HepG2 (cell line): Measurements from ENCODE around the gene ENHO.
A peak's percentile ranks its signal among the peaks of the same experiment; 100 is the strongest.

Experiments
- CTCF ChIP-seq: sonication (generic); formaldehyde crosslinking; IDR thresholded peaks from 2 replicates; pipeline ENCODE4 v1.5.0; 2020; ENCODE audit warnings: mild to moderate bottlenecking, missing genetic modification reagents, moderate library complexity
- FOXA3 ChIP-seq: IDR thresholded peaks from 2 replicates; pipeline ENCODE4 v1.6.1; 2016; ENCODE audit warnings: missing genetic modification reagents, missing compliant biosample characterization
- NPAS2 ChIP-seq: sonication (generic); formaldehyde crosslinking; IDR thresholded peaks from 2 replicates; pipeline ENCODE4 v1.8.0; 2022; ENCODE audit warnings: mild to moderate bottlenecking, missing genetic modification reagents, borderline replicate concordance
- POLR2A ChIP-seq, 2 experiments: IDR thresholded peaks; 2 replicates each; pipeline ENCODE4 v1.6.1; 2011; ENCODE audit warnings: low read depth in 2 of 2, low read length in 2 of 2, mild to moderate bottlenecking in 1 of 2, moderate library complexity in 1 of 2; ENCODE audit not compliant: insufficient read depth in 1 of 2

- TF ChIP-seq FOXA3 (CRISPR knock-in tag) (no peak), POLR2A (IDR thresholded peaks at IDR 0.05; ENCODE audit: insufficient read depth in 1 of 2, low read depth in 2 of 2, low read length in 2 of 2) (no peak), NPAS2 (CRISPR knock-in tag) (no peak), CTCF (CRISPR knock-in tag) (peak; percentile 59)
These were observed 39.5 kb upstream of the ENHO start for GRCh38 chr9:34562135-34562745.
